ENCODE results near the gene CPED1.

The CPED1 gene

DNA sequence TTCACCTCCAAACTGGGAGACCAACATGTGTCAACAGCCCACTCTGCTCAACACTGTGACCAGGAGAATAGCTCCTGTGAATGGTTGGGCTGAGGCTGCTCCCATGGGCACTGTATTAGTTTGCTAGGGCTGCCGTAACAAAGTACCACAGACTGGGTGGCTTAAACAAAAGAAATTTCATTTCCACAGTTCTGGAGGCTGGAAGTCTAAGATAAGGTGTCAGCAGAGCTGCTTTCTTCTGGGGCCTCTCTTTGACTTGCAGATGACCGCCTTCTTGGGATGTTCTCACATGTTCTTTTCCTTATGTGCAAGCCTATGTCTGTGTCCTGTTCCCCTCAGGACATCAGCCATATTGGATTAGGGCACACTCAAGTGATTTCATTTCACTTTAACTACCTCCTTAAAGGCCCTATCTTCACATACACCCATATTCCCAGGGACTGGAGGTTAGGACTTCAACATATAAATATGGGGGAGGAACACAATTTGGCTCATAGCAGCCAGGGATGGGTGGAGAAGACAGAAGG lies 90.3 kb downstream of the CPED1 start:
- TF ChIP-seq, protein P1, sequence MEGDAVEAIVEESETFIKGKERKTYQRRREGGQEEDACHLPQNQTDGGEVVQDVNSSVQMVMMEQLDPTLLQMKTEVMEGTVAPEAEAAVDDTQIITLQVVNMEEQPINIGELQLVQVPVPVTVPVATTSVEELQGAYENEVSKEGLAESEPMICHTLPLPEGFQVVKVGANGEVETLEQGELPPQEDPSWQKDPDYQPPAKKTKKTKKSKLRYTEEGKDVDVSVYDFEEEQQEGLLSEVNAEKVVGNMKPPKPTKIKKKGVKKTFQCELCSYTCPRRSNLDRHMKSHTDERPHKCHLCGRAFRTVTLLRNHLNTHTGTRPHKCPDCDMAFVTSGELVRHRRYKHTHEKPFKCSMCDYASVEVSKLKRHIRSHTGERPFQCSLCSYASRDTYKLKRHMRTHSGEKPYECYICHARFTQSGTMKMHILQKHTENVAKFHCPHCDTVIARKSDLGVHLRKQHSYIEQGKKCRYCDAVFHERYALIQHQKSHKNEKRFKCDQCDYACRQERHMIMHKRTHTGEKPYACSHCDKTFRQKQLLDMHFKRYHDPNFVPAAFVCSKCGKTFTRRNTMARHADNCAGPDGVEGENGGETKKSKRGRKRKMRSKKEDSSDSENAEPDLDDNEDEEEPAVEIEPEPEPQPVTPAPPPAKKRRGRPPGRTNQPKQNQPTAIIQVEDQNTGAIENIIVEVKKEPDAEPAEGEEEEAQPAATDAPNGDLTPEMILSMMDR (IDR thresholded peaks at IDR 0.05), result no peak
- no peaks in the 10 kb centered on the region for H3K4me1 ChIP-seq
- no peak overlapping the region for H3K27ac ChIP-seq

DNA sequence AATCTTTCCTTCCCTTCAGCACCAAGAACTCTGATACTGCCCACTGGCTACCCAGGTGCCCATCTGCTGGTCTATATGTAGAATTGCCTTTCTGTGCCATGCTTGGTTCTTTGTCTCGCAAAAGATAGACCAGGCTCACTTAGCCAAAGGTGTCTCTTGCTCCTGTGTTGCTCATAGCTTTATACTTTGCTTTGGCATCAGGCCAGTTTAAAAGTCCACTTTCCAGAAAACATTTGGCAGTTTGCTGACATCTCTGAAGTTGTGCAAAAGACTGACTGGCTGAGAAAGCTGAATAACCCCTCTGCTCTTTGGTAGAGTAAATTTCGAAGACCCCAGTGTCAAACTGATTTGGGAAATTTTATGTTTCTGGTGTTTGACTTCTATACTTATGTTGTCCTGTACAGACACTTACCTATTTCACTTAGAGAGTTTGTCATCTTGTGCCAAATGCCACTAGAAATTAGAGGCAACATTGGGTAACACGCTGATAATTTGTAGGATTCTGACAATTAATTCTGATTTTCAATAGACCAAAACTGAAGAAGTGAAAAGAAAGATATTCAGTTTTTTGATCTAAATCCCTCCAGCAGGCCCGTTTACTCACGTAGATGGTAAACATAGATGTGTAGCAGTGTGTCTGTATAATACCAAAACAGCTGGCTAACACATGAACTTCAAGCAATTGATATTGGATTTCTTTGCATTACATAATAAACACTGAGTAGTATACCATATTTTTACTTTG lies 91.1 kb downstream of the CPED1 start:
- H3K4me3 ChIP-seq (ENCODE audit: low read depth, low read length), result no peak overlapping the region
- no peak overlapping the region for H3K27ac ChIP-seq
- no peak overlapping the region for H3K4me2 ChIP-seq (ENCODE audit: low read length)
- no peak overlapping the region for H3K9ac ChIP-seq
- TF ChIP-seq, protein P1 (IDR thresholded peaks at IDR 0.05), result no peak
- H3K36me3 ChIP-seq (ENCODE audit: control insufficient read depth, insufficient read depth, low read length), result no peaks in the 10 kb centered on the region
- no peak overlapping the region for H2AFZ ChIP-seq
- H3K9me3 ChIP-seq (ENCODE audit: control insufficient read depth, low read length), result no peaks in the 10 kb centered on the region
- no peaks in the 10 kb centered on the region for H3K4me1 ChIP-seq
- no peaks in the 10 kb centered on the region for H3K79me2 ChIP-seq
- no peaks in the 10 kb centered on the region for H3K27me3 ChIP-seq (ENCODE audit: control insufficient read depth, insufficient read depth, low read length)

More for the DNA sequence above, 90.3 kb downstream of the CPED1 start:
- no peaks in the 10 kb centered on the region for H3K27me3 ChIP-seq (ENCODE audit: control insufficient read depth, insufficient read depth, low read length)
- no peak overlapping the region for H2AFZ ChIP-seq
- no peaks in the 10 kb centered on the region for H3K9me3 ChIP-seq (ENCODE audit: control insufficient read depth, low read length)
- H3K9ac ChIP-seq, result no peak overlapping the region
- H3K36me3 ChIP-seq (ENCODE audit: control insufficient read depth, insufficient read depth, low read length), result no peaks in the 10 kb centered on the region
- no peak overlapping the region for H3K4me2 ChIP-seq (ENCODE audit: low read length)
- H3K4me3 ChIP-seq (ENCODE audit: low read depth, low read length), result no peak overlapping the region
- H3K79me2 ChIP-seq, result no peaks in the 10 kb centered on the region

DNA sequence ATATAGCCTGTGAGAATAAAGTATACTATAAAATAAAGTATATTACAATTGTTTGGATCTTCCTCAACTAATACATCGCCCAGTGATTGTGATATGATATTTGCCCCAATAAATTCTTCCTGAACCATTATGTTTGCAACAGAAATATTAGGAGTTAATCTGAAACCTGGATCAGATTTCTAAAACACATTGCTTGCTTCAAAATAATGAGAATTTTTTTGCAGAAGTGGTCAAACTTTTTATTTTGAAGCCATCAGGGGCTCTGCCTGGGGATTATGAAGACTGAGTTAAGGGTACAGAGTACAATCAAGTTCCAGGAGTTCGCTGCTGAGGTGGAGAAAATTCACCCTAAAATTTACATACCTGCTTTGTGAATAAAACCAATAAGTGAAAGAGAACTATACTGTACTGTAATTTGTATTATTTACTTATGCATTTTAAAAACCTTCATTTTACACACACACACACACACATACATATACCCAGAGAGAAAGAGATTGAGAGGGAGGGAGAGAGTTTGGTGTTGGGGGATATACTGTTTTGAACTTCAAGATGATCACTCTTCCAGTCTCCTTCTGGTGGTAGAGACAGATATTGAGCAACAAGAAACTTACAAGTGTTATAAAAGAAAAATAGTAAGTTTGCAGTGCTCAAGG lies 91.9 kb downstream of the CPED1 start:
- no peaks in the 10 kb centered on the region for H3K4me1 ChIP-seq
- TF ChIP-seq, protein P1 (IDR thresholded peaks at IDR 0.05), result no peak

GRCh38 chr7:121080913-121081326 lies 92.4 kb downstream of the CPED1 start:
- no peaks in the 10 kb centered on the region for H3K9me3 ChIP-seq (ENCODE audit: control insufficient read depth, low read length)
- H3K79me2 ChIP-seq, result no peaks in the 10 kb centered on the region
- no peak overlapping the region for H3K27ac ChIP-seq
- H2AFZ ChIP-seq, result no peak overlapping the region
- TF ChIP-seq, protein P1 (IDR thresholded peaks at IDR 0.05), result no peak
- H3K9ac ChIP-seq, result no peak overlapping the region
- no peaks in the 10 kb centered on the region for H3K27me3 ChIP-seq (ENCODE audit: control insufficient read depth, insufficient read depth, low read length)
- H3K4me2 ChIP-seq (ENCODE audit: low read length), result no peak overlapping the region
- no peaks in the 10 kb centered on the region for H3K4me1 ChIP-seq
- H3K36me3 ChIP-seq (ENCODE audit: control insufficient read depth, insufficient read depth, low read length), result no peaks in the 10 kb centered on the region
- no peak overlapping the region for H3K4me3 ChIP-seq (ENCODE audit: low read depth, low read length)

More for the DNA sequence above, 91.9 kb downstream of the CPED1 start:
- no peaks in the 10 kb centered on the region for H3K79me2 ChIP-seq
- H3K4me2 ChIP-seq (ENCODE audit: low read length), result no peak overlapping the region
- H2AFZ ChIP-seq, result no peak overlapping the region
- no peak overlapping the region for H3K27ac ChIP-seq
- no peaks in the 10 kb centered on the region for H3K9me3 ChIP-seq (ENCODE audit: control insufficient read depth, low read length)
- no peaks in the 10 kb centered on the region for H3K36me3 ChIP-seq (ENCODE audit: control insufficient read depth, insufficient read depth, low read length)
- no peak overlapping the region for H3K4me3 ChIP-seq (ENCODE audit: low read depth, low read length)
- no peak overlapping the region for H3K9ac ChIP-seq
- H3K27me3 ChIP-seq (ENCODE audit: control insufficient read depth, insufficient read depth, low read length), result no peaks in the 10 kb centered on the region
